Measurements from ENCODE around the gene MTCL3.

Gene MTCL3

GRCh38 chr6:127514773-127515227 lies 4.3 kb downstream of the MTCL3 start:
- DNase-seq: no peak

- DNase-seq: no peak
Measured at GRCh38 chr6:127514179-127514772, 4.9 kb downstream of the MTCL3 start.

- no peak for DNase-seq
Measured at GRCh38 chr6:127513425-127513824, 5.7 kb downstream of the MTCL3 start.

- no peak for DNase-seq
Measured at GRCh38 chr6:127510876-127511275, 8.3 kb downstream of the MTCL3 start.

DNA sequence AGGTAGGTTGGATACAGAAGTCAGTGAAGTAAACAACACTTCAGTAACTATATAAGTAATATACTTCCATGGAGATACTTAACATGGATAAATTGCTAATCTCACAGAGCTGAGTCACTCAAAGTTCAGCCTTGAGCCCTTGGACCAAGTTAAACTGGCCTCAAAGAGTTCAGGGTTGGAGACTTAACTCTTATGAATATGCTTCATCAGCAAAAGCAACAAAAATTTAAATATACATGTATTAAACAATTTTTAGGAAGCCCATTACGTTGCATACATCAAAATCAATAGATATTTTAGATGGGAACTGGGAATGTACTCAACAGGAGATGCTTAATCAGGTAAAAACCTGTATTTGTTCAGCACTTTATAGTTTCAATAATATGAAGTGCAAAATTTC lies 12.2 kb downstream of the MTCL3 start:
- no peak for DNase-seq

DNA sequence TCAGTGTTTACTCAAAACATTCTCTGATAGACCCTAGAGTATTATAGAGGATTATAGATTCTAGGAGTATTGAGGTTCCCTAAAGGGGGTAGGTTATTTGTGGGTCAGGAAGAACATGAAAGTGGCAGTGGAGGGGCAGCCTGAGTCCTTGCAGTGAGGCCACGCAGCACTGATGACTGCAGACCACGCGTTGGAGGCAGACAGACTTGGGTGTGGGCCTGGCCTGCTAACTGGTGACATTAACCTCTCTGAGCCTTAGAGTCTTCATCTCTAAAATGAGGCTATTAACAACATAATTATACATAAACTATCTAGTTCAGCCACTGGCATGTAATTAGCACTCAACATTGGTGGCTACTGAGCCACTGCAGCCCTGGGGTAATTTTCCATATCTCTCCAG lies 16.1 kb downstream of the MTCL3 start:
- peak; percentile 11 for DNase-seq

DNA sequence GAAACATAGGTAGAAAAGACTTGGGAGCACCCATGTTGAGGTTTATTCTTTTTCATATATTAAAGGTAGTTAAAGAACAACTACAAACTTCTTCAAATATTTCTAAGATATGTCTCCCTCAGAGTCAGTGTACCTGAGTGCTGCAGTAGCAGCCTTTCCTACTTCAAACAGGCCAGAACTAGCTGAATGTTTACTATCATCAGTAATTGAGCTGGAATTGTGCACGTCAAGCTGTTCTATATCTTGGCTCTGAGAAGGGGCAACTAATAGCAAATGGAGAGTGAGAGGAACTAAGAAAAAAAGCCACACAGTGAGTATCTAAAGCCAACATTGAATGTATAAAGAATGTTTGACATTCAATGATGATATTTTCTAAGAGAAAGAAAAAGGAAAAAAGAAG lies 21.7 kb downstream of the MTCL3 start:
- peak; percentile 17 for DNase-seq

GRCh38 chr6:127496471-127496870 lies 22.7 kb downstream of the MTCL3 start:
- DNase-seq: no peak

DNA sequence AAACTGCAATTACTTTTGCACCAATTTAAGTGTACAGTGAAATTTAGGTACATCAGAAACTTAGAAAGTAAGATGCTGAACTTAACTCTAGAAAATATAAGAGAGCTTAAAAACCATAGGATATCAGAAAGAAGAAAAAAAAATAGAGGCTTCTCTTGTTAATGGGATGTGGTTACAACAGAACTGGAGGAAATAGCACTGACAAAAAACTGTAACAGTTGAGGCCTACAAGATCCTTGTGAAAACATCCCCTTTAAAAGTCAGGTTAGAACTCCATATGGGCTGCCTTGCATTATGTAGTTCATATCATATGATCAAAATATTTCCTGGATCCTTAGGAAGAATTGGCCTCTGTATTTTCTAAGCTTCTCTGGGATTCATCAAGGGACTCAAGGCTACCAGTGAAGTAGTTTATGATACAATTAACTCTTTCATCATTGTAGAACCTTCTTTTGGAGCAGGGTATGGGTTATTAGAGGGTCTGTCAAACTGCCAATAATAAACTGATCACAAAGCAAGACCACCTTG lies 24.8 kb downstream of the MTCL3 start:
- DNase-seq: no peak

GRCh38 chr6:127489248-127489647 lies 29.9 kb downstream of the MTCL3 start:
- no peak for DNase-seq

DNA sequence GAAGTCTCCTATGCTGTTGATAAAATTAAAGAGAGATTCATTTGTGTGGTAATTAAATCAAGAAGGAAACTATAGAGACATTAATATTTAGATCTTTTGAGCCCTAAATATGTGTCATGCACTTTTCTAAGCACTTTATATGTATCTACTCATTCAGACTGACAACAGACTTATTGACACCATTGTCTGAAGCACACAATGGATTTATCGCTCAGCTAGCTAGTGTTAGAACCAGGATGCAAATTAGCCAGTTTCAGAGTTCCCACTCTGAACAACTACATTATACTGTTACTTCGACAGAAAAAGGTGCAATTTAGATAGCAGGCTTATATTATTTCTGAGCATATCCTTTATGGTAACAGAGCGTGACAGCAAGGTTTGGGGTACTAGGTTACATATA lies 32.2 kb downstream of the MTCL3 start:
- no peak for DNase-seq

DNA sequence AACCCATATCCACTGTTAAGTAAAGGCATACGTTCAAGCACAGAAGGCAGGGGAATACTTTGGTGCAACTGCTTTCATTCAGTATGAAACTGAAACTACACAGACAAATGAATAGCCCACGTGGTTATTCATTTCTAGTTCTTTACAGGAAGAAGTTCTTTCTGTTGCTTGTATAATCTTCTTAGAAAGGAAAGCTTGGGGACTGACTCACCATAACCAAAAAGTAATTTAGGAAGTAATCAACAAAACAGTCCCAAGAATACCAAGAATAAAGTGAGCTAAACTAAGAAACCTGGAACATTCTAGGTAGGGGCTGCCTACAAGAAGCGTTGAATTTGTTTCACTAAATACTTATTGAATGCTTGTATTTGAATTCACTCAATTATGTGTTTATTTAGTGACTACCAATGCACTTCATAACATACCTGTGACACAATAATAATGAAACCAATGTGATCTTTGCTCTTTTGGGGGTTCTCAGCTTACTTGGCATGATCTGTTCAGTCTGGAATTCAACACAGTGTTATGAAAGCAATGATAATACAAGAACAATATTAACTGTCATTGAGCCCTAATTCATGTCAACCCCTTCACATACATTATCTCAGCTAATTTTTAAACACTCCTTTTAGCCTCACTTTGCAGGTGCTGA lies 34.8 kb downstream of the MTCL3 start:
- DNase-seq: no peak

DNA sequence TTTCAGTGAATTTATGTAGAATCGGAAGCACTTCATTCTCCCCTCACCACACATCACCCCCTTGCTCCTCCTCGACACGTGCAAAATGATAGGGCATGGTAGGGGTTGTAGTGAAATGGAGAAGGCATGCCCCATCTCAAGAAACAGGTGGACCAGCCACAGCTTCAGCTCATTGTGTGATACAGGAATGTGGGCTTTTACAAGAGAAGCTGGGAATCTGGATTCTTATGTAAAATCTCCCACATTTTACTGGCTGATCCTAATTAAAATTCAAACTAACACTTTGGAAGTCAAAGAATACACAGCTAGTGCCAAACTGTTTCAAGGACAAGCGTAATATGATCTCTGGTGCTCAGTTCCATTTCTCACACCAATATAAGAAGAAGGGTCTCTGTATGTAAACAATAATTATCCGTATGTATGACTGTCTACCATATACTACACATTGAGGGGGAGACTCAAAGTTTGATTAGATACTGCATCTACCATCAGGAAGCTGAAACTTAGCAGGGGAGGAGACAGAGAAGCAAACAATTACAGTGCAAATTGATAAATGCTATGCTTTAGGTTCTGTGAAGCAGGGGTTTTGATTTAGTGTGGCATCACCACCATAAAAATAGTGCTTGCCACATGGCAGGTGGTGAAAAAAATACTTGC lies 35.6 kb downstream of the MTCL3 start:
- DNase-seq: peak; percentile 10

DNA sequence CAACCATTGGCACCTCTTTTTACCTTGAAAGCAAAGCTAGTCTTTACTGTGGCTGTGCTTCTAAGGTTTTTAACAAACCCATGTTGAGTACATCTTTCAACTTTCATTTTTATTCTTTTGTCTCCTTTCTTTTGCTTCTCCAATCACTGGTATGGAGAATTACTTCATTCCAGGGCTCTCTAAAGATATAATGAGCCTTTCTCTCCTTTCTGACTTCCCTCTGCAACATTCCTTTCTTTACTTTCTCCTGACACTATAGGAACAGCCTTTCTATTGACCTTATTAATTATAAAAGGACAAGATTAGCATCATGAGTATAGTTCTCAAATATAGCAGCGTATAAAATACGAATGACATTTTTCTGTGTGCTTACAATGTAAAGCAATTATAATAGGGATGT lies 36.8 kb downstream of the MTCL3 start:
- no peak for DNase-seq

DNA sequence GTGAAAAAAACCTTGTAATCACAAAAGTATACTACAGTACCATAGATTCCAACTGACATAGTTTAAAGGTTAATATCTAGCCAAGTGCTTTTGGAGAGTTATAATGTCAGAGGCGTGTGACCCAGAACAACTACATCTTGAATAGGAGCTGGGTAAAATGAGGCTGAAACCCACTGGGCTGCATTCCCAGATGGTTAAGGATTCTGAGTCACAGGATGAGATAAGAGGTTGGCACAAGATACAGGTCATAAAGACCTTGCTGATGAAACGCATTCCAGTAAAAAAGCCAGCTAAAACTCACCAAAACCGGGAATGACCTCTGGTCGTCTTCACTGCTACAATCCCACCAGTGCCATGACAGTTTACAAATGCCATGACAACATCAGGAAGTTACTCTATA lies 37.5 kb downstream of the MTCL3 start:
- DNase-seq: no peak

DNA sequence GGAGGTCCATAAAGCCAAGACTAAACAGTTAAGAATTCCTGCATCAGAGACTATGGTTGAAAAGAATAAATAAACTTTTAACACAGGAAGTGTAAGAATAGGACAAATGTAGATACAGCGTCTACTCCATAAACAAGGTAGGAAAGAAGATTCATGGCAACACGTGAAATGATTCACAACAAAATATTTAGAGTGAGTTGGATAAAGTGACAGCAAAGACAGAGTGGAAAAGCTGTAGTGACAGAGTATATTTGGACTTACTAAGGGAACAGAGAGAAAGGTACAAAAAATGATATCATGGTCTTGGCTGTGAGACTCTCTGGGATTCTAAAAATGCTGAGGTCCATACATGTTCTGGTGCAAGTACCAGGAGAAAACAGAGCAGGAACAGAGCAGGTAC lies 38.0 kb downstream of the MTCL3 start:
- DNase-seq: no peak

GRCh38 chr6:127477658-127478057 lies 41.5 kb downstream of the MTCL3 start:
- DNase-seq: no peak

- no peak for DNase-seq
Measured at GRCh38 chr6:127475823-127476176, 43.3 kb downstream of the MTCL3 start.

DNA sequence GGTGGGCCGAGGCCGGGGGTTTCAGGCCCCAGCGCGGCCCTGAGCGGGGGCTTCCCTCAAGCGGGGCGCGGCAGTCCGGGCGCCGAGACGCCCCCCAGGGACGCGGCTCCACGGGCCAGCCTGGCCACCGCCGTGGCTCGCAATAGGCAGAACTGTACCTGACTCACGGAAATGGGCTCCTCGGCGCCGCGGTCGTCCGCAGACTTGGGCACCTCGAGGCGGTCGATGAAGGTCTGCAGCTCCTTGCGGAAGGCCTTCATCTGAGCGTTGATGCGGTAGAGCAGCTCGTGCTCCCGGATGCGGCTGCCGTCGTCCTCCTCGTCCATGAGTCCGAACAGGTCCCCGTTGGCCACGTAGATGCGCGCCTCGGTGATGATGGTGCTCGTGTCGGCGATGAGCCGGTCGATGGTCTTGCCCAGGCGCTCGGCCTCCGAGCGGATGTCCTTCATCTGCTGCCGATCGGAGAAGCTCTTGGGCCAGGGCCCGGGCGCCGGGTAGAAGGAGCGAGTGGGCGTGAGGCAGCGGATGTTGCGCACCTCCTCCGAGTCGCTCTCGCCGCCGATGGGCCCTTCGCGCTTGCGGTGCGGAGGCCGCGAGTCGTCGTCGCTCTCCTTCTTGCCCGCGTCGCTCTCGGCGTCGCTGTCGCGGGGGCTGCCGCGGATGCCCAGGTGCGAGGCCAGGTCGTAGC lies 43.9 kb downstream of the MTCL3 start:
- no peak for DNase-seq

GRCh38 chr6:127471379-127472255 lies 47.5 kb downstream of the MTCL3 start:
- no peak for DNase-seq

DNA sequence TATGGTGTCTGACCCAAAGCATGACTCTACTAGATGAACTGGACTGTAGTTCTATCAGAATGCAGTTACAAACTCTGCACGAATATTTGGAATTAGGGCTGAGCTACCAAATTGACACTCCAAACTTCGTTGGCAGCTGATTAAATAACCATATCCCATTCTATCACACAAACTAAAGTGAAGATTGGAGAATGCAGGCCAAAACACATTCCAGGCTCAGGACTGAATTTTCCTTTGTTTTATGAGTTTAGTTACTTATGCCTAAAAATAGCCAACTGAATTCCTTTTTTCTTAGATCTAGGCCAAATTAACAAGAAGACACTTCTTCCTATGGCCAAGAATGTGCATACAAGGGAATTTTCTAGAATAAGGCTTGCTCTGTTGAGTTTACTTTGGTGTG lies 50.2 kb downstream of the MTCL3 start:
- no peak for DNase-seq

GRCh38 chr6:127466416-127466815 lies 52.7 kb downstream of the MTCL3 start:
- DNase-seq: no peak
